ENCODE data around the gene FBLN2.

- TF ChIP-seq CTCF (IDR thresholded peaks at IDR 0.05) (no peak), EP300 (IDR thresholded peaks at IDR 0.05) (no peak), POLR2A (IDR thresholded peaks at IDR 0.05; ENCODE audit: low read depth) (no peak), POLR2AphosphoS5 (IDR thresholded peaks at IDR 0.05) (no peak)
Observed at GRCh38 chr3:13513913-13514517, 34.9 kb upstream of the FBLN2 start.

Measured in esophagus muscularis mucosa (tissue), 4 donors.